Superior temporal gyrus (tissue), 1 donor: Measurements from ENCODE around the gene SLC1A2.

Source experiments
- DNase-seq: peaks from one replicate; pipeline ENCODE4 v3.0.0-alpha.2; 2016; ENCODE audit errors: extremely low spot score

Gene SLC1A2

GRCh38 chr11:35348898-35349687 is 70.3 kb downstream of the SLC1A2 start:
- DNase-seq, result no peak

DNA sequence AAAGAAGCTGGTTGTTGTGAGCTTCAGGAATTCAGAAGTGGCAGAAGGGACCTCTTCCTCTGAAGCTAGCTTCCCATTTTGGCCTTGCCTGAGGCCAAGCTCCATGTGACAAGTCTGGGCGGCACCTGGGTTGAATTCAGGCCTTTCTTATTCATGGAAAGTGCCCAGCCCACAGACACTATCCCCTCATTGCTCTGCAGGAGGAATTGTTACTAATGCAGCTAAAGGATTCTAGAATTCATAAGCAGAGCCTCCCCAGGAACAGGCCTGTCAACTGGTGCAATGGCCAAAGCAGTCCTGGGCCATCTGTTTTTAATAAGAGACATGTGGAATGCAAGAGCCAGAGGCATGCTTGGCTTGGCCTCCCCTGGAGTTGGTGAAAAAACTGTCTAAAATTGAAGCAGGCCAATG is 71.4 kb downstream of the SLC1A2 start:
- DNase-seq, result no peak

- no peak for DNase-seq
Observed at GRCh38 chr11:35347173-35347878, 72.0 kb downstream of the SLC1A2 start.

DNA sequence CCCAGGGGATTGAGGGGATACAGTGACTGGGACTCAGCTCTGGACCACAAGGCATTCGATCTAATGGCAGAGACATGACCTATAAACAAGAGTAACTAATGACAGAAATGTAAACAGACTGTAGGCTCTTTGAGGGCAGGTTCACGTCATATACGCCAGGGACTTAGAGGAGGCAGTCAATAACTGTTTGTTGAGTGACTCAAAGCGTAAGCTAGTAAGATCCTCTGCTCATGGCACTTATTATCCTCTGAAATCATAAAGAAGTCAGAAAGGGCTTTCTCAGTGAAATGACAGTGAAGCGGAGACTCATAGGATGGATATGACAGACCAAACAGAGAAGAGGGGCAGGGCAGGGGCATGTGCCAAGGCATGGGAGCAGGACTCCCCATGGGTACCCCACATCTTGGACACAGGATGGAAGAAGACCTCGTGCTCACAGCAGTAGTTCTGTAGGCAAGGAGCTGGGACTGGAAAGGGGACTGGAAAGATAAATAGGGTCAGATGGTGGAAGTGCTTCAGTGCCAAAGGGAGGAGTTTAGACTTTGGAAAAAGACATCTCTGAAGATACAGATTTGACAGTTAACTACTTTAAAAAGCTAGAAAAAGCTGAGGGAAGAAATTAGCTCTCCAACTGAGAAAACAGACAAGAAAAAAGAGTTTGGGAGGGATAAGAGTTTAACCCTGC is 72.7 kb downstream of the SLC1A2 start:
- no peak for DNase-seq

- DNase-seq, result no peak
Observed at GRCh38 chr11:35344681-35345574, 74.4 kb downstream of the SLC1A2 start.

DNA sequence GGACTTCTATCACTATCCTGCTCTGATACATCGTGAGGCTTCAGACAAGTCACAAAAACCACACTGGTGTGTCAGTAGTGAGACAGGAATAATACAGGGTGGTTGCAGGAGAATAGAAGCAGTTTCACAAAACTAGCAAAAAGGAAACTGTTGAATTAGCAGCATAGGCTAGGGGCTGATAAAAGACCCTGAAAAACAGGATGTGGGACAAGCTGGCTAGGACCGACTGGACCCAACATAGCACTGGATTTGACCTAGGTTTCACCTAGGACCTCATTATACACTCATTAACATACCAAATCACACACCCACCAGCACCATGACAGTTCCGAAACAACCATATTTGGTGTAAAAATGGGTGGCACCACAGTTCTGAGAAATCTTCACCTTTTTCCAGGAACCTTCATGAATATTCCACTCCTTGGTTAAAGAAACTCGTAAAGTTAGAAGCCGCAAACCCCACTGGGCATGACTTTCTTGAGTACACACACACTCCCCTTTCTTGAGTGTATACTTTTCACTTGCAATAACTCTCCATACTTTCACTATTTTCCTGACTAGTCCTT is 76.2 kb downstream of the SLC1A2 start:
- DNase-seq, result no peak

GRCh38 chr11:35340715-35341114 is 78.6 kb downstream of the SLC1A2 start:
- DNase-seq, result no peak

GRCh38 chr11:35340071-35340470 is 79.3 kb downstream of the SLC1A2 start:
- no peak for DNase-seq

- no peak for DNase-seq
Observed at GRCh38 chr11:35338921-35339320, 80.4 kb downstream of the SLC1A2 start.

GRCh38 chr11:35337914-35338305 is 81.4 kb downstream of the SLC1A2 start:
- DNase-seq, result no peak

DNA sequence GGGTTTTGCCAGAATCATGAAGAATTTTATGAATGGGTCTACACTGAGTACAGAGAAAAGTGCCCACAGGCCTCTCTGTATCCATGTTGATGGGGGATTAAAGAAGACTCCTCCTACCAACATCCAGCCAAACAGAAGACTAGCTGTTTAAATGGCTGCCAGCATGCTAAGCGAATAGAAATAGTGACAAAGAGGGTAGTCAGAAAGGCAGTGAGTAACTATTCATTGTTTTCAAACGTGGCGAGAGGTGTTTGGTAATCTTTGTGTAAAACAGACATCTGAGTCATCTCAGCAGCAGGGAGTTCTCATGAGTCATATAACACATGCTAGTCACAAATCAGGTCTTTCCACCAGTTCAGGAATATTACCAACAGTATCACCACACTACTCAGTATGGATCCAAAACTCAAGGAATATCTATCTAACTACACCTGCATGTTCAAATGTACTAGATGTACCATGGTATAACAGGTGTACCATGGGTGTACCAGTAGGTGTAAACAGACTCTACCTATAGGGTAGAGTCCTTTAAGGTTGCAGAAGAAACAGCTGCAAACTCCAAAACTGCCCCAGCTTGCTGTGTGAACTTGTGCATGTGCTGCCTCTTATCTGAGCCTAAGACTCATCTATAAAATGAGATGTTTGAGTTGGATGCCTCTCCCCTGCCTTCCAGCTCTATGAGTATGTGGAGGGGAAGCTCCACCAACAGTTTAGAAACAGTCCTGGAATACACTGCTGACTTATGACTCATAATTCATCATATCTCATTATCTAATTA is 82.0 kb downstream of the SLC1A2 start:
- DNase-seq, result peak; percentile 62

- DNase-seq, result no peak
Observed at GRCh38 chr11:35336726-35337125, 82.6 kb downstream of the SLC1A2 start.

- no peak for DNase-seq
Observed at GRCh38 chr11:35335226-35335625, 84.1 kb downstream of the SLC1A2 start.

GRCh38 chr11:35334385-35335090 is 84.8 kb downstream of the SLC1A2 start:
- DNase-seq, result no peak

- peak; percentile 55 for DNase-seq
Observed at GRCh38 chr11:35332524-35332923, 86.8 kb downstream of the SLC1A2 start.

- DNase-seq, result no peak
Observed at GRCh38 chr11:35330931-35331330, 88.4 kb downstream of the SLC1A2 start.

DNA sequence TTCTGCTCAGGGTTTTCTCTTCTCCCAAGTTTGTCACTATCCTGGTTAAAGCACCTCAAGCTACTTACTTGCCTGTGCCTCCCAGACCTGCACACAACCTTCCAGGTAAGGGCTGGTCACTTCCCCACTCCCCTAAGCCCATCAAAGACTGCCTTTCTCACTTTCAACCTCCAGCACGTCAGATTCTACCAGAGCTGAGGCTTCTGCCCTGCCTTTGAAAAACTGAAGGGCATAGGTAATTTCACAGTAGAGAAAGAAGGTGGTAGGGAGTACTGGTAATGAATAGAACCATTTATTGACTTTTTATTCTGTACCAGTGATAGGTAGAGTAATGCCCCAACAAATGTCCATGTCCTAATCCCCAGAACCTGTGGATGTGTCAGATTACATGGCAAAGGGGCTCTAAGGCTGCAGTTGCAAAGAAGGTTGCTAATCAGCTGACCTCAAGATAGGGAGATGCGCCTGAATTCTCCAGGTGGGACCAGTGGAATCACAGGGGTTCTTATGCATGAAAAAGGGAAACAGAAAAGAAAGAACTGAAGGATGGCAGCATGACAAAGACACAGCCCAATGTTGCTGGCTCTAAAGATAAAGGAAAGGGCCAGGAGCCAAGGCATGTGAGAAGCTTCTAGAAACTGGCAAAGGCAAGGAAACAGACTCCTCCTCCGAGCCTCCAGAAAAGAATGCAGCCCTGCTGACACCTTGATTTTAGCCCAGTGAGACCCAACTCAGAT is 89.0 kb downstream of the SLC1A2 start:
- no peak for DNase-seq

DNA sequence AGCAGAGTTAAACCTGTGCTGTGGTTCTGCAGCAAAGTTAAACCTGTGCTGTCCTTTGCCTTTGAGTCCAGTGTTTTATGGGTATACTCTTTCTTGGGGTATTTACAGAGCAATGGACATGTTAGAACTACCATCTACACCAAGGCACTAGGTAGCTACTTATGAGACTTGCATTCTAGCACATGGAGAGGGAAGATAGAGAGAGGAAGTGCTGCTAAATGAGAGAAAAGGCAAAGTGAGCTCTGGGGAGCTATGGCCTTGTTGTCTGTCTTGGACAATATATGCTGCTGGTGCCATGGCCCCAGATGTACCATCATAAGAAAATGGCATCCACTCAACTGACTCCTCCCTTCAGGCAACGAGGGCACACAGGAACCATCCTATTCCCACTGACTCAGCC is 91.5 kb downstream of the SLC1A2 start:
- DNase-seq, result no peak

GRCh38 chr11:35326266-35326879 is 93.0 kb downstream of the SLC1A2 start:
- DNase-seq, result no peak
